ENCODE data around the gene PPP2R2D. TPM values are rescaled to one million over a fixed set of nuclear protein-coding genes. Genes with fewer than 3 reads are reported as not detected.

Gene PPP2R2D
- total RNA-seq, 1 donor from 2014 or later = 36.9 TPM

GRCh38 chr10:131898713-131899112, 2.1 kb upstream of the PPP2R2D start:
- DNase-seq (ENCODE audit: low spot score) = no peak
- Mint-ChIP-seq H3K36me3 (ENCODE audit: low read depth, unreplicated experiment) (peaks cover 10% of the 10 kb centered on the region), H3K9me3 (ENCODE audit: unreplicated experiment) (no peaks in the 10 kb centered on the region), H3K27me3 (ENCODE audit: unreplicated experiment) (no peaks in the 10 kb centered on the region), H3K4me3 (ENCODE audit: unreplicated experiment) (no peak overlapping the region), H3K4me1 (ENCODE audit: unreplicated experiment) (peaks cover 17% of the 10 kb centered on the region), H3K27ac (ENCODE audit: unreplicated experiment) (no peak overlapping the region)
- TF ChIP-seq CTCF (IDR thresholded peaks at IDR 0.05; ENCODE audit: unreplicated experiment) = no peak

- Mint-ChIP-seq H3K4me3 (ENCODE audit: unreplicated experiment) (peak overlapping the region; percentile 93), H3K9me3 (ENCODE audit: unreplicated experiment) (no peaks in the 10 kb centered on the region), H3K4me1 (ENCODE audit: unreplicated experiment) (peaks cover 17% of the 10 kb centered on the region), H3K36me3 (ENCODE audit: low read depth, unreplicated experiment) (peaks cover 10% of the 10 kb centered on the region), H3K27ac (ENCODE audit: unreplicated experiment) (no peak overlapping the region), H3K27me3 (ENCODE audit: unreplicated experiment) (no peaks in the 10 kb centered on the region)
- DNase-seq (ENCODE audit: low spot score) = no peak
- TF ChIP-seq CTCF (IDR thresholded peaks at IDR 0.05; ENCODE audit: unreplicated experiment) = no peak
Observed at GRCh38 chr10:131899116-131899690, 1.6 kb upstream of the PPP2R2D start.

GRCh38 chr10:131899695-131900349, 986 bp upstream of the PPP2R2D start:
- H3K9me3 Mint-ChIP-seq (ENCODE audit: unreplicated experiment) = no peaks in the 10 kb centered on the region
- H3K27me3 Mint-ChIP-seq (ENCODE audit: unreplicated experiment) = peaks cover 2% of the 10 kb centered on the region
- peak; percentile 24 for DNase-seq (ENCODE audit: low spot score)
- peaks cover 10% of the 10 kb centered on the region for H3K36me3 Mint-ChIP-seq (ENCODE audit: low read depth, unreplicated experiment)
- H3K4me3 Mint-ChIP-seq (ENCODE audit: unreplicated experiment) = peak overlapping the region; percentile 93
- no peak for TF ChIP-seq CTCF (IDR thresholded peaks at IDR 0.05; ENCODE audit: unreplicated experiment)
- peak overlapping the region; percentile 82 for H3K27ac Mint-ChIP-seq (ENCODE audit: unreplicated experiment)
- peaks cover 21% of the 10 kb centered on the region for H3K4me1 Mint-ChIP-seq (ENCODE audit: unreplicated experiment)

- peaks cover 6% of the 10 kb centered on the region for H3K27me3 Mint-ChIP-seq (ENCODE audit: unreplicated experiment)
- TF ChIP-seq CTCF (IDR thresholded peaks at IDR 0.05; ENCODE audit: unreplicated experiment) = no peak
- H3K36me3 Mint-ChIP-seq (ENCODE audit: low read depth, unreplicated experiment) = peaks cover 10% of the 10 kb centered on the region
- H3K27ac Mint-ChIP-seq (ENCODE audit: unreplicated experiment) = peak overlapping the region; percentile 58
- H3K4me3 Mint-ChIP-seq (ENCODE audit: unreplicated experiment) = peak overlapping the region; percentile 96
- peak; percentile 49 for DNase-seq (ENCODE audit: low spot score)
- H3K4me1 Mint-ChIP-seq (ENCODE audit: unreplicated experiment) = peaks cover 24% of the 10 kb centered on the region
- H3K9me3 Mint-ChIP-seq (ENCODE audit: unreplicated experiment) = no peaks in the 10 kb centered on the region
Observed at GRCh38 chr10:131901181-131901829, 497 bp downstream of the PPP2R2D start.

- peaks cover 24% of the 10 kb centered on the region for H3K4me1 Mint-ChIP-seq (ENCODE audit: unreplicated experiment)
- no peak for TF ChIP-seq CTCF (IDR thresholded peaks at IDR 0.05; ENCODE audit: unreplicated experiment)
- peaks cover 10% of the 10 kb centered on the region for H3K36me3 Mint-ChIP-seq (ENCODE audit: low read depth, unreplicated experiment)
- no peak for DNase-seq (ENCODE audit: low spot score)
- H3K27ac Mint-ChIP-seq (ENCODE audit: unreplicated experiment) = peak overlapping the region; percentile 58
- H3K4me3 Mint-ChIP-seq (ENCODE audit: unreplicated experiment) = peak overlapping the region; percentile 96
- no peaks in the 10 kb centered on the region for H3K9me3 Mint-ChIP-seq (ENCODE audit: unreplicated experiment)
- H3K27me3 Mint-ChIP-seq (ENCODE audit: unreplicated experiment) = peaks cover 6% of the 10 kb centered on the region
Observed at GRCh38 chr10:131902211-131902610, 1.4 kb downstream of the PPP2R2D start.

Measured in endothelial cell (in vitro differentiated cells).